ENCODE data around the gene BTBD9. TPM values are rescaled to one million over a fixed set of nuclear protein-coding genes. Genes with fewer than 3 reads are reported as not detected.
A peak's percentile ranks its signal among the peaks of the same experiment; 100 is the strongest.

The BTBD9 gene
- total RNA-seq, 1 donor = 9.7 TPM

- no peak for DNase-seq (ENCODE audit: low read depth in 2 of 3, low spot score in 2 of 3)
Measured at GRCh38 chr6:38220069-38220723, 419.5 kb downstream of the BTBD9 start.

DNA sequence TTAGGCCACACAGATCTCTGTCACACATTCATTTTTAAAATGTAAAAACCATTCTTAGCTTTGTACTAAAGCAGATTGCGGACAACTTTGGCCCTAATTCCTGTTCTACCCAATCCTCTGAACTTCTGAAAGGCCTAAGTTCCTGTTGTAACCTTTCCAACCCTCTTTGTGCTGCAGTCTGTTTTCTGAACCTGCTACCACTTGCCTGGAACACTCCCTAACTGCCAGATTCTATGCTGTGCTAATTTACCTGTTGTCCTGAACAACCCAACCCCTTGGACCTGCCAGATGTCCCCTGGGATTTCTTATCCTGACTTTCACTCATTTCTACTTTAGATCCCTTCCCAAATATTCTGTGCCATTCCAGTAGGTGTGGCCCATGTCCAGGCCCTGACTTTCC, 421.5 kb downstream of the BTBD9 start:
- DNase-seq (ENCODE audit: low read depth in 2 of 3, low spot score in 2 of 3) = no peak

DNA sequence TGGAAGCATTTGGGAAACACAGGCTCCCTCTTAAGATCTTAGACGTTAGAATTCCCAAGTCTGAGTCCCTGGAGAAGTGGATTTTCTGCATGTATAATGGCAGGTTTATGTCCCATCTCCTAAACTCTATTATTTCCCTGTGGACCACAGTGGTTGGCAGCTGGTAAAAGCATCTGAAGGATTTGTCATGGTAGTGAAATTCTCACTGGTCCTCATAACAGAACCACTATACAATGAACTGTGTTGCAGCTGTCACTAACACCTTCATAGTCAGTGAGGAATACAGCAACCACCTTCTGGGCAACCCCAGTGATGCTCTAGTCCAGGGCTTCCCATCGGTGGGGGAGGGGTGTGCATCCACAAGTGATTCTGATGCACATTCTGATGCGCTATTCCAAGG, 423.3 kb downstream of the BTBD9 start:
- no peak for DNase-seq (ENCODE audit: low read depth in 2 of 3, low spot score in 2 of 3)

DNA sequence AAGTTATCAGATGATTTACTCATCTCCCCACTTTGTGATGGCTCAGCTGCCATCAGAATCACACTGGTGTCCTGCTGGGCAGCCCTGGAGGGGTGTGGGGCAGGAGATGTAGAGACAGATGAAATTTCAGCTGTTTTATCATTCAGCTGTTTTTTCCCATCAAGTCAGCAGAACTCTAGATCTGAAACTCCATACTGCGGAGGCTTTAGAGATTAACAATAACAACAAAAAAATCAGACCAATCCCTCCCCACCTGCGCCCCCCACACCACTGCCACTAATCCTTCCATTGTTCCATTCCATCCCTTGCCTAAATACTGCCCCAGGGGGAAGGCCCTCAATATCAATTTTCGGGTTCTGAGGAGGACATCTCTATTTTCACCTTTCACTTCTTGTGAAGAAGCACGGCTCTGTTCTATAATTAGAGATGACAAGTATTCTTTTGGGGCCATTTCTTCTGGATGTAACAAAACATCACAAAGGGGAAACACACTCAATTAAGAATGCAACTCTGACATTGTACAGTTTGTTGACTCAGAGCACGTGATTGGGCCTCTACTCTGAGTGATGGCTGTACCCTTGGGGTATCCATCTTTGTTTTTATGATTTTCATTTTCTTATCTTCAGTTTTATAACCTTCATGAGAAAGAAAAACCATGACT, 423.9 kb downstream of the BTBD9 start:
- DNase-seq (ENCODE audit: low read depth in 2 of 3, low spot score in 2 of 3) = no peak

GRCh38 chr6:38215225-38215624, 424.5 kb downstream of the BTBD9 start:
- no peak for DNase-seq (ENCODE audit: low read depth in 2 of 3, low spot score in 2 of 3)

- no peak for DNase-seq (ENCODE audit: low read depth in 2 of 3, low spot score in 2 of 3)
Measured at GRCh38 chr6:38214159-38214558, 425.6 kb downstream of the BTBD9 start.

- no peak for DNase-seq (ENCODE audit: low read depth in 2 of 3, low spot score in 2 of 3)
Measured at GRCh38 chr6:38213251-38213658, 426.5 kb downstream of the BTBD9 start.

- no peak for DNase-seq (ENCODE audit: low read depth in 2 of 3, low spot score in 2 of 3)
Measured at GRCh38 chr6:38212579-38212978, 427.1 kb downstream of the BTBD9 start.

DNA sequence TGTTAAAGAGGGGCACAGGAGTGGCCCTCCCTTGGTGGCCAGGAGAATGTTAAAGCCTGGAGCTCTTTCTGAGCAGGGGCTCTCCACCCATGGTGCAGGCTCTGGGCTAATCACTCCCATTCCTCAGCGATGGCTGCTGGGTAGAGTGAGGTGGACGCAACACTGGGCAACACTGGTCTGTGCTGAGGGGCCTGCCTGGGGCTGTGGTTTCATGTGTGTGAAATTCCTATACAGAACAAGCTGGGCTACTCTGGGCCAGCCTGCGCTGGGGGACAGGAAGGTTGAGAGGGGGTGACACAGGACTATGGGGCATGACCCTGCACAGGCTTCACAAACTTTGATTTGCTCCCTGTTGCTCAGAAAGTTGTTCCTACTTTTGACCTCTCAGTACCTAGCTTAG, 427.6 kb downstream of the BTBD9 start:
- DNase-seq (ENCODE audit: low read depth in 2 of 3, low spot score in 2 of 3) = no peak

DNA sequence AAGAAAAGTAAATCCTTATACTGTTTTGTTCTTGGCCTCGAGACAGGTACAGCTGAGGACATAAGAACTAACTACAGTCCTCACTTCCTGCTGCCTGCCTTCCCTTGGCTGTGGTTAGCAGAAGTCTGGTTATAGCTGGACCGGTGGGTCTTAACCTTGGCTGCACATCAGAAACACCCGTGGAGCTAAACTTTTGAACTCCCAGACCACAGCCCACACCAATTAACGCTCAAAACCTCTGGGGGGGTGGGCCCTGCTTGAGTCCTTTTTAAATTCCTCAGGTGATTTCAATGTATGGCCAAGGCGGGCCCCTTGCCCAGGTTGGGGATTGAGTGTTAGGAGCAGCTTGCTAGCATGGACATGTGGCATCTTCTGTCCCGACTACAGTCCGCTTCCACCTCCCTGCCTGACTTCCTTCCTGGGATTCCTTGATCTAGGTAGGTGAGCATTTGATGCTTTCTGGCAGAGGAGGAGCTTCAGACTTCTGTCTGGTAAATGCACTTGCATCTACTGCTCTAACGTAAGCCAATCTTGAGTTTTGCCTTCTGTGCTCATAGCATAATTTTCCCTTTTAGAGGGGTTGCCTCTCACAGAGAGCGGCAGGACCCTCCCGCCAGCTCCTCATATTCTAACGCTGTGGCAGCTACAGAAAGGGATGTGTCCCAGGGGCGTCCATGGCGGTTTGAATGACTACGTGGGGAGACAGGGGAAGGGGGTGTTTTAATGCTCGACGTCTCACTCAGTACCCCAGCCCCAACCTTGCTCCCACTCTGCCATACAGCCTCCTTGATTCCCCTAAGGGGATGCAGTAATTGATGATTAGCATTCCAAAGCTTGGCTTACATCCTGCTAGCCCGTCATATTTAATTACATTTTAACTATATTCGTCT, 430.1 kb downstream of the BTBD9 start:
- peak in 1 of 3 donors; percentile 25 for DNase-seq (ENCODE audit: low read depth in 2 of 3, low spot score in 2 of 3)

DNA sequence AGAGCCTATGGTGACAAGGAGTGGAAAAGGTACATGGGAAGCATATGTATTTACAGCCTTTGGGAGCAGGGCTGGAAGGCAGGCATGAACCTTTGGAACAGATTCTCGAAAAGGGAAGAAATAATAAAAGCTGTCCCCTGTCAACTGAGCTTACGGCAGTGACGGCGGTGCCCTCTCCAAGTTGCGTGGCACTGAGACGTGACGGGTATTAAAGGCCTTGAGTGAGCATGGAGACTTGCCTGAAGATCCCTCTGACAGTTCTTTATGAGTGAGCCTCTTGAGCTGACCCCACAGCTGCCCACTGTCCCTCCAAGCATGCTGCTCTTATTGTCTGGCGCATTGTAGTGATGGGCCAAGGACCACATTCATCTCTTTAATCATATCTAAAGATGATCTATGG, 431.7 kb downstream of the BTBD9 start:
- no peak for DNase-seq (ENCODE audit: low read depth in 2 of 3, low spot score in 2 of 3)

- no peak for DNase-seq (ENCODE audit: low read depth in 2 of 3, low spot score in 2 of 3)
Measured at GRCh38 chr6:38207375-38207774, 432.4 kb downstream of the BTBD9 start.

GRCh38 chr6:38198219-38198618, 441.5 kb downstream of the BTBD9 start:
- no peak for DNase-seq (ENCODE audit: low read depth in 2 of 3, low spot score in 2 of 3)

DNA sequence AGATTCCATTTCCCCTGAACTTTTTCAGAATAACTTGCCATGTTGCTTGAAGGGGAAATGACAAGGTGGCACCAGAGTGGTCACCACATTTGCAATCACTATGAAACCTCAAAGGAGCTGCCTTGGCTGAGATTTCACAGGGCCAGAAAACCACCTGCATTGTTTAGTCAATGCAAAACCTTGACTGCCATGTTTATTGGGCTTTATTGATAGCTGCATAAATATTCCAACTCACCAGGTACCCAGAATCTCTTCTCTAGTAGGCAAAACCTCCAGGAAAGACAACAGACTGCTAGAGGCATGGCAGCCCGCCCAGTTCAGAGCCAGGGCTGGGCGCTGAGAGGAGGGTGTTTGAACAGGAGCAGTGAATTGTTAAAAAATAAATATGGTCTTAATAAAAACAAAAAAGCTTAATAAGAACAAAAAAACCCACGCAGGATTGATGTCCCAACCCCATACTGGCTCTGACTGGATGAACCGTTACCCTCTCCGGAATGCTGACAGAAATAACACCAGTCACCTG, 444.6 kb downstream of the BTBD9 start:
- no peak for DNase-seq (ENCODE audit: low read depth in 2 of 3, low spot score in 2 of 3)

- DNase-seq (ENCODE audit: low read depth in 2 of 3, low spot score in 2 of 3) = no peak
Measured at GRCh38 chr6:38194589-38194988, 445.1 kb downstream of the BTBD9 start.

DNA sequence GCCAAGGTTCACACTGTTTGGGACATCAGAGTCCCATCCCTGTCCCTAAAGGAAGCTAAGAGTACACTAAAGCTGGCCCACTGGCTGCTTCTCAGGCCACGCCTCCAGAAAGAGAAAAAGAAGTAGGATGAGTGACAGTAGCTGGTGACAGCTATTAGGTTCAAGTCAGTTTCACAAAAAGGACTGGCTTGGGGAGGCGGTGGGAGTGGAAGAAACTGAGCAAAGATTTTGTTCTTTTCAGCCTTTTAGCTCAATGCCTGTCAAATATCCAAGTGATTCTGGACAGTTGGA, 445.5 kb downstream of the BTBD9 start:
- DNase-seq (ENCODE audit: low read depth in 2 of 3, low spot score in 2 of 3) = no peak

- no peak for DNase-seq (ENCODE audit: low read depth in 2 of 3, low spot score in 2 of 3)
Measured at GRCh38 chr6:38193481-38194281, 446.0 kb downstream of the BTBD9 start.

DNA sequence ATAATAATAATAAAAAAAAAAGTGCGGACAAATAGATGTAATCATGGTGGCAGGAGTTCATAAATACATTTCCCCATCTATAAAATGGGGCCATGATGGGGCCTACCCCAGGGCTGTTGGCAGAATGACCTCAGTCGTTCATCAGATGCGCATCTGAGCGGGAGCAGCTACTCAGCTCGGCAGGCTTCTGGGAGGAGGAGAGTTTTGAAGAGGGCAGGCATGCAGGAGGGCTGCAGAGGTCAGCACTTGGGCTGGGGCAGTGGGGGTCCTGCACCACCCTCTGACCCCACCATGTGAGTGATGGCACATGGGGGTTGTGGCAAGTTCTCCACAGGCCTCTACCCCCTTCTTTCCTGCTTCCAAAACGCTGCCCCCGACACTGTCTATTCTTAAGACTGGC, 446.7 kb downstream of the BTBD9 start:
- no peak for DNase-seq (ENCODE audit: low read depth in 2 of 3, low spot score in 2 of 3)

DNA sequence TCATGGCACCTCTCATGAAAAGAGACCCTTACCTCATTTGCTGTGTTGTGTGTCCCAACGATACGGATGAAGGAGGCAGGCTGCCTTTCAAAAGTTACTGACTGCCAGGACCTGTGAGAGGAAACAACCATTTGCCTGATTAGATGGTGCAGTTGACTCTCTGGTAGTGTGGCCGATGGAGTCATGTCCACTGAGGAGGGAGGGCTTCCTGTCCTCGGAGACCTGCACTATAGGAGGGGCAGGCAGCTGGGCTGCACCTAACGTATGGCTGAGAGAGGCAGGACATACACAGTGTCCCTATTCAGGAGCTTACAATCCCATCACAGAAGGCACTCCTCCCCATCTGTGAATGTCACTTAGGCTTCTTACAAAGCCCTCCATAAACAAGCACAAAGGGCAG, 447.2 kb downstream of the BTBD9 start:
- no peak for DNase-seq (ENCODE audit: low read depth in 2 of 3, low spot score in 2 of 3)

- DNase-seq (ENCODE audit: low read depth in 2 of 3, low spot score in 2 of 3) = no peak
Measured at GRCh38 chr6:38192011-38192410, 447.7 kb downstream of the BTBD9 start.

GRCh38 chr6:38191418-38191817, 448.3 kb downstream of the BTBD9 start:
- no peak for DNase-seq (ENCODE audit: low read depth in 2 of 3, low spot score in 2 of 3)

All from hematopoietic multipotent progenitor cell (in vitro differentiated cells).